NCI-H2171 treated with DMSO at 0.1 percent for 48 hours (cell line): Measurements from ENCODE around the gene C5.

ENCODE experiments used
- DNase-seq: peaks from one replicate; lab custom pipeline; 2025; lab: John Stamatoyannopoulos, UW

The C5 gene

GRCh38 chr9:120941046-120941770 is 108.9 kb downstream of the C5 start:
- no peak for DNase-seq

- no peak for DNase-seq
These were observed 109.5 kb downstream of the C5 start for GRCh38 chr9:120940573-120940972.

GRCh38 chr9:120938851-120939250 is 111.2 kb downstream of the C5 start:
- DNase-seq = no peak

- no peak for DNase-seq
These were observed 112.5 kb downstream of the C5 start for GRCh38 chr9:120937596-120937995.

- DNase-seq = no peak
These were observed 112.9 kb downstream of the C5 start for GRCh38 chr9:120937127-120937526.

- no peak for DNase-seq
These were observed 113.3 kb downstream of the C5 start for GRCh38 chr9:120936764-120937122.

GRCh38 chr9:120936011-120936763 is 113.9 kb downstream of the C5 start:
- peak; percentile 84 for DNase-seq

GRCh38 chr9:120935383-120935857 is 114.7 kb downstream of the C5 start:
- DNase-seq = peak; percentile 92

- DNase-seq = no peak
These were observed 115.8 kb downstream of the C5 start for GRCh38 chr9:120934281-120934680.

GRCh38 chr9:120933310-120934055 is 116.6 kb downstream of the C5 start:
- no peak for DNase-seq

- DNase-seq = peak; percentile 29
These were observed 117.8 kb downstream of the C5 start for GRCh38 chr9:120932086-120932823.

GRCh38 chr9:120931231-120932085 is 118.6 kb downstream of the C5 start:
- DNase-seq = no peak

GRCh38 chr9:120929229-120929791 is 120.8 kb downstream of the C5 start:
- DNase-seq = no peak

- peak; percentile 53 for DNase-seq
These were observed 121.4 kb downstream of the C5 start for GRCh38 chr9:120928483-120929228.

- no peak for DNase-seq
These were observed 122.0 kb downstream of the C5 start for GRCh38 chr9:120928015-120928482.

GRCh38 chr9:120927269-120928014 is 122.6 kb downstream of the C5 start:
- DNase-seq = no peak

- DNase-seq = no peak
These were observed 123.6 kb downstream of the C5 start, which contains the start of gene TRAF1 for GRCh38 chr9:120926397-120926928. TSS of gene TRAF1 (minus strand) at chr9:120926796. CDS start at chr9:120926075, 721 bp downstream.

- no peak for DNase-seq
These were observed 124.3 kb downstream of the C5 start for GRCh38 chr9:120925535-120926396.
